NB4 (cell line): ENCODE results near the gene STX3.

ENCODE experiments used
- POLR2A ChIP-seq: IDR thresholded peaks from 2 replicates; pipeline ENCODE4 v1.6.1; 2011; ENCODE audit warnings: mild to moderate bottlenecking; ENCODE audit not compliant: insufficient read length; ENCODE audit errors: extremely low read depth
- TF ChIP-seq, protein P1 (sequence below): IDR thresholded peaks from one replicate; pipeline ENCODE4 v1.5.1; 2012; ENCODE audit warnings: low read depth, low read length

DNA sequence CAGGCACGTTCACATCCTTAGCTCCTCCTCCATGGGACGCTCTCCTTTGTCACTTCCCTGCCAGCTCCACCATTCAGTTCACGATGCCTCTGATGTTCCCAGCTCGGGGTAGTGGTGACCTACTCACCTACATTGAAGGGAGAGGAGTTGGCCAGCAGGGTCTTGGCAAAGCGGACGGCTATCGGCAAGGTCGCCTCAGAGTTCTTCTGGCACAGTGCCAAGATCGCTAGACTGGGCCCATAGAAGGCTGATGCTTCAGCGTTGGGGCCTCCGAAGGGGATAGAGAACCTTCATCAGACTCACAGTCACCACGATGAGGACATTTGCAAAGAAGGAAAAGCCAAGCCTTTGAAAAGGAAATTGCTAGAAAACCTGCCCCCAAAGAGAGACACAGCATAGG lies 87.1 kb downstream of the STX3 start:
- TF ChIP-seq, protein P1, sequence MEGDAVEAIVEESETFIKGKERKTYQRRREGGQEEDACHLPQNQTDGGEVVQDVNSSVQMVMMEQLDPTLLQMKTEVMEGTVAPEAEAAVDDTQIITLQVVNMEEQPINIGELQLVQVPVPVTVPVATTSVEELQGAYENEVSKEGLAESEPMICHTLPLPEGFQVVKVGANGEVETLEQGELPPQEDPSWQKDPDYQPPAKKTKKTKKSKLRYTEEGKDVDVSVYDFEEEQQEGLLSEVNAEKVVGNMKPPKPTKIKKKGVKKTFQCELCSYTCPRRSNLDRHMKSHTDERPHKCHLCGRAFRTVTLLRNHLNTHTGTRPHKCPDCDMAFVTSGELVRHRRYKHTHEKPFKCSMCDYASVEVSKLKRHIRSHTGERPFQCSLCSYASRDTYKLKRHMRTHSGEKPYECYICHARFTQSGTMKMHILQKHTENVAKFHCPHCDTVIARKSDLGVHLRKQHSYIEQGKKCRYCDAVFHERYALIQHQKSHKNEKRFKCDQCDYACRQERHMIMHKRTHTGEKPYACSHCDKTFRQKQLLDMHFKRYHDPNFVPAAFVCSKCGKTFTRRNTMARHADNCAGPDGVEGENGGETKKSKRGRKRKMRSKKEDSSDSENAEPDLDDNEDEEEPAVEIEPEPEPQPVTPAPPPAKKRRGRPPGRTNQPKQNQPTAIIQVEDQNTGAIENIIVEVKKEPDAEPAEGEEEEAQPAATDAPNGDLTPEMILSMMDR, result no peak
- no peak for TF ChIP-seq POLR2A
